Measurements from ENCODE around the gene EPB41L3.

DNA sequence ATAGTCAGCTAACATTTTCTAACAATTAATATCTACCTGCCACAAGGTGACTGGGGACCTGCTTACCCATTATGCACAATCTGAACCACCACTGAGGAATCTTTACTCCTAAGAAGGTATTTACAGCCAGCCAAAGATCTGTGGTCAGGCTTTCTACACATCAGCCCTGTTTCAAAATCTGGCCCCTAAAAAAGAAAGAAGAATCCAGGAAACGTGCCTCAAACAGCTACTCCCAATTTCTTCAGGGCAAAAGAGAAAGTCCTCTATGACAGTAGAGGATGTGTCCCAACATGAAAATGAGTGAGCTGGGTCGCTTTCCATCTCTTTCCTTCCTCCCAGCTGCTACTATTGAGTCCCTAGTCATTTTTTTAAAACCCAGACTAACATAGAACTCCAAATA lies 79.5 kb downstream of the EPB41L3 start:
- TF ChIP-seq EHMT2 (IDR thresholded peaks at IDR 0.05; ENCODE audit: low read depth): no peak
- TF ChIP-seq USF2 (IDR thresholded peaks at IDR 0.05): no peak
- TF ChIP-seq CTCF (IDR thresholded peaks at IDR 0.05): no peak
- TF ChIP-seq EP300 (IDR thresholded peaks at IDR 0.05): no peak
- TF ChIP-seq, protein P1, sequence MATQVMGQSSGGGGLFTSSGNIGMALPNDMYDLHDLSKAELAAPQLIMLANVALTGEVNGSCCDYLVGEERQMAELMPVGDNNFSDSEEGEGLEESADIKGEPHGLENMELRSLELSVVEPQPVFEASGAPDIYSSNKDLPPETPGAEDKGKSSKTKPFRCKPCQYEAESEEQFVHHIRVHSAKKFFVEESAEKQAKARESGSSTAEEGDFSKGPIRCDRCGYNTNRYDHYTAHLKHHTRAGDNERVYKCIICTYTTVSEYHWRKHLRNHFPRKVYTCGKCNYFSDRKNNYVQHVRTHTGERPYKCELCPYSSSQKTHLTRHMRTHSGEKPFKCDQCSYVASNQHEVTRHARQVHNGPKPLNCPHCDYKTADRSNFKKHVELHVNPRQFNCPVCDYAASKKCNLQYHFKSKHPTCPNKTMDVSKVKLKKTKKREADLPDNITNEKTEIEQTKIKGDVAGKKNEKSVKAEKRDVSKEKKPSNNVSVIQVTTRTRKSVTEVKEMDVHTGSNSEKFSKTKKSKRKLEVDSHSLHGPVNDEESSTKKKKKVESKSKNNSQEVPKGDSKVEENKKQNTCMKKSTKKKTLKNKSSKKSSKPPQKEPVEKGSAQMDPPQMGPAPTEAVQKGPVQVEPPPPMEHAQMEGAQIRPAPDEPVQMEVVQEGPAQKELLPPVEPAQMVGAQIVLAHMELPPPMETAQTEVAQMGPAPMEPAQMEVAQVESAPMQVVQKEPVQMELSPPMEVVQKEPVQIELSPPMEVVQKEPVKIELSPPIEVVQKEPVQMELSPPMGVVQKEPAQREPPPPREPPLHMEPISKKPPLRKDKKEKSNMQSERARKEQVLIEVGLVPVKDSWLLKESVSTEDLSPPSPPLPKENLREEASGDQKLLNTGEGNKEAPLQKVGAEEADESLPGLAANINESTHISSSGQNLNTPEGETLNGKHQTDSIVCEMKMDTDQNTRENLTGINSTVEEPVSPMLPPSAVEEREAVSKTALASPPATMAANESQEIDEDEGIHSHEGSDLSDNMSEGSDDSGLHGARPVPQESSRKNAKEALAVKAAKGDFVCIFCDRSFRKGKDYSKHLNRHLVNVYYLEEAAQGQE (IDR thresholded peaks at IDR 0.05): no peak
- TF ChIP-seq POLR2A (IDR thresholded peaks at IDR 0.05; ENCODE audit: low read length): no peak
- TF ChIP-seq CHD2 (IDR thresholded peaks at IDR 0.05; ENCODE audit: low read length, partially characterized antibody): no peak
- TF ChIP-seq MAX (IDR thresholded peaks at IDR 0.05): no peak
- TF ChIP-seq, protein P2, sequence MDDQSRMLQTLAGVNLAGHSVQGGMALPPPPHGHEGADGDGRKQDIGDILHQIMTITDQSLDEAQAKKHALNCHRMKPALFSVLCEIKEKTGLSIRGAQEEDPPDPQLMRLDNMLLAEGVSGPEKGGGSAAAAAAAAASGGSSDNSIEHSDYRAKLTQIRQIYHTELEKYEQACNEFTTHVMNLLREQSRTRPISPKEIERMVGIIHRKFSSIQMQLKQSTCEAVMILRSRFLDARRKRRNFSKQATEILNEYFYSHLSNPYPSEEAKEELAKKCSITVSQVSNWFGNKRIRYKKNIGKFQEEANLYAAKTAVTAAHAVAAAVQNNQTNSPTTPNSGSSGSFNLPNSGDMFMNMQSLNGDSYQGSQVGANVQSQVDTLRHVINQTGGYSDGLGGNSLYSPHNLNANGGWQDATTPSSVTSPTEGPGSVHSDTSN (IDR thresholded peaks at IDR 0.05): no peak
- no peak for TF ChIP-seq ESRRA (IDR thresholded peaks at IDR 0.05; ENCODE audit: borderline replicate concordance, low read length)
- TF ChIP-seq SREBF2 (IDR thresholded peaks at IDR 0.05): no peak
- TF ChIP-seq MAFK (IDR thresholded peaks at IDR 0.05; ENCODE audit: partially characterized antibody): no peak
- no peak for TF ChIP-seq KDM1A (IDR thresholded peaks at IDR 0.05; ENCODE audit: low read depth)

All from A549 (cell line).